HT-29 (cell line): ENCODE measurements around the gene ZNF354C. TPM values are rescaled to one million over a fixed set of nuclear protein-coding genes. Genes with fewer than 3 reads are reported as not detected.

ENCODE experiments used
- DNase-seq: peaks from one replicate; pipeline ENCODE4 v3.0.0-alpha.2; 2015; ENCODE audit warnings: low spot score
- total RNA-seq: library from RNA; depleted of rRNA; stranded (reverse); fragments of >200 nt; shearing (Covaris generic); gene quantifications from 2 replicates; pipeline ENCODE4 v1.2.3, GENCODE V29; 2014

Gene ZNF354C
- total RNA-seq, 1 experiment from 2014 or later: not detected

- no peak for DNase-seq
Observed at GRCh38 chr5:179113945-179114641, 53.9 kb downstream of the ZNF354C start.

DNA sequence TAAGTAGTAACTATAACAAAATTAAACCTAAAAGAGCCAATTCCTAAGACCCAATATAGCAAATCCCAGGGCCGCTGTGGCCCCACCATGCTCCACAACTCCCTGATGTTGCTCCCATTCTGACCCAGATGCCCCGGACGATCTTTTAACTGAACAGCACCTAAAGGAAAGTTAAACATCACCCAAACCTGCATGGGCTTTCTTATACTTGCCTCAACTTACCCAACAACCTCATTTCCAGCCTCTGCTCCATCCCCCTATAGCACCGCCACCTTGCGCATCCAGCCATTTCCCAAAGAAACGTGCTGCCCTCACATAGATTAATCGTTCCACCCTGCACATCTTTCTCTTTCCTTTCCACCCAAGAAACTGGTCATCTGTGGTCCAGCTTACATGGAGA lies 54.6 kb downstream of the ZNF354C start:
- no peak for DNase-seq

DNA sequence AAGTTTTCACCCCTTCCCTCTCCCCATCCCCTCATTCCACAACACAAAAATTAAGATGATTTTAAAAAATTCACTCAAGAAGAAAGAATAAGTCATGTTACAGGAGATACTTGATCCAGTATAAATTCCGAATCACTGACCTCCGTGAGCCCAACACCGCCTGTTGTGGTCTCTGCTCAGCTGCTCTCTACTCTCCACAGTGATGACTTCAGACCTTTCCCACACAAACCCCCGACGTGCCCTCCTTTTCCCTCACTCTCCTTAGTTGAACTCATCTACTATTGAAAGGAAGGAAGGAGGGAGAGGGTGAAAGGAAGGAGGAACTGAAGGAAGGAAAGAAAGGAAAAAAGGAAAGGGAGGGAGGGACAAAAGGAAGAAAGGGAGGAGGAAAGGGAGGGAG lies 55.1 kb downstream of the ZNF354C start:
- DNase-seq: no peak

- no peak for DNase-seq
Observed at GRCh38 chr5:179115845-179116524, 55.8 kb downstream of the ZNF354C start.

- DNase-seq: no peak
Observed at GRCh38 chr5:179118338-179118737, 58.2 kb downstream of the ZNF354C start.

DNA sequence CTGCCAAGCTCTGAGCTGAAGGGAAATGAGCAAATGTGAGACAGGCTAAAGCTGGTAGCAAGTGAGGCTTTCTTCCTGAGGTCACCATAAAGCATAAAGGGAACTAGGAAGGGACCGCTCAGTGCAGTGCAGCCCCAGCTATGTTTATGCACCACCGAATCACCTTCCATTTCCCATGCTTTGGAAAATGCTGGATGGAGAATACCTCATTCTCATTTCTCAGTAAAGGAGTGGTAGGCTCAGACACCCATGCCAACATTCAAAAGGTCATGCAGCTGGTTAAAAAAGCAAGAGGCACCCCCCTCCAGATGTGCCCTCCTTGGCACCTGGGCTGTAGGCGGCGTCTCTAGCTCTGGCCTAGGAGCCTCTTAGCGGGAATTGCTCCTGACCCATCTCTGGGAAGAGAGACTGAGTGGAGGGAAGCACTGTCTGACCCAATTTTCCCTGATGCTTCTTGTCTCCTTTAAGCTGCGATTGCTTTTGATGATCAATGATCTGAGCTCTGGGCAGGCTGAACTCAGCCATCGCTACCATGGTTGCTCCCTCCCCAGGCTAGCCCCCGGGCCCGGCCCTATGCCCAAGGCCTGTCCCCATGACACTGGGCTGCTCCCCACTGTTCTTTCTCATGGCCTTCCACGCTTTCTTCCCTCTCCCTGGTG lies 58.7 kb downstream of the ZNF354C start:
- no peak for DNase-seq

- no peak for DNase-seq
Observed at GRCh38 chr5:179119415-179120170, 59.4 kb downstream of the ZNF354C start.

DNA sequence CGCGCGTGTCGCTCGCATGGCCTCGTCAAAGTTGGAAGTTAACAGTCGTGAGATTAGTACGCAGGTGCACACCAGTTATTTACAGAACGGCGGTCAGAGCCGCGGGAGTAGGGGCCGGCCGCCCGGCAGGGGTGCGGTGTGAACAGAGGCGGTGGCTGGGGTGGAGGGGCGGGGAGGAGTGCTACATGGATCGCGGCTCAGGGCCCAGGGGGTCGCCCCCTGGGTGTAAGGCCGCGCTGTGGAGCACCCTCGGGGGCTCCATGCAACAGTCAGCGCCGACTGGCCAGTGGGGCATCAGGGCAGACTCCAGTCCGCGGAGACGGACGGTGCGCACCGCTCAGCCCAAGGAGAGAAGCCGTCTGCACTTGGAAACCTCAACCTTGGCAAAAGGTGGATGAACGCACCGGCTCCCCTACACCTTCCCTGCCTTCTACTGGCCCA lies 60.3 kb downstream of the ZNF354C start:
- DNase-seq: no peak

GRCh38 chr5:179120951-179121666 lies 60.9 kb downstream of the ZNF354C start:
- no peak for DNase-seq

GRCh38 chr5:179121667-179122111 lies 61.5 kb downstream of the ZNF354C start:
- no peak for DNase-seq

DNA sequence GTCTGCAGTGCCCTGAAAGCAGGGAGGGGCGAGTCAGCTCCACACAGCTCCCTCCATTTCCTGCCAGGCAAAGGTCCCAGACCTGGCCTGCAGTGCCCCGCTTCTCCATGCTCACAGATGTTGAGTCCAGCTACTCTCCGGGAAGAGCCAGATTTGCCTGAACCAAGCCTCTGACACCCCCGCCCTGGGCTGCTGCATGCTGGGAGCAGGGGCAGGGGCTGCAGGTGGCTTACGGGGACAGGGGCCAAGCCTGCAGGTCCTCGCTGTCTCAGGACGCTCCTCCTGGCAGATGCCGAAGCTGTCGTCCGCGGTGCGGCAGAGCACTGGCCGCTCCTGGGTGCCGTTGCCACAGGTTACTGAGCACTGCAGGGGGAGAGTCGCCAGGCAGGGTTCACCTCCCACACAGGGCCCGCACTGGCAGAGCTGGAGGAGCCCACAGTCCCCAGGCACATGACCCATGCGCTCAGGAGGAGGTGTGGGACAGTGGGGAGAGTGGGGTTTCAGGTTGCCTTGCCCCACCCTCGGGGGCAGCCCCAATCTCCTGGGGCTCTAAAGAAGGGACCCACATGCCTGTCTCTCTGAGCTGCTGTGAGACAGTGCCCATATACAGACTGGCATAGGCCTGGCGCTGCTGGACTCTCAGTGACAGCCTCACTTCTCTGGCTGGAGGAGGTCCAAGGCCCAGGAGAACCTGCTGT lies 62.4 kb downstream of the ZNF354C start:
- DNase-seq: no peak

GRCh38 chr5:179123109-179123426 lies 62.9 kb downstream of the ZNF354C start:
- no peak for DNase-seq

- no peak for DNase-seq
Observed at GRCh38 chr5:179123491-179124272, 63.5 kb downstream of the ZNF354C start.

DNA sequence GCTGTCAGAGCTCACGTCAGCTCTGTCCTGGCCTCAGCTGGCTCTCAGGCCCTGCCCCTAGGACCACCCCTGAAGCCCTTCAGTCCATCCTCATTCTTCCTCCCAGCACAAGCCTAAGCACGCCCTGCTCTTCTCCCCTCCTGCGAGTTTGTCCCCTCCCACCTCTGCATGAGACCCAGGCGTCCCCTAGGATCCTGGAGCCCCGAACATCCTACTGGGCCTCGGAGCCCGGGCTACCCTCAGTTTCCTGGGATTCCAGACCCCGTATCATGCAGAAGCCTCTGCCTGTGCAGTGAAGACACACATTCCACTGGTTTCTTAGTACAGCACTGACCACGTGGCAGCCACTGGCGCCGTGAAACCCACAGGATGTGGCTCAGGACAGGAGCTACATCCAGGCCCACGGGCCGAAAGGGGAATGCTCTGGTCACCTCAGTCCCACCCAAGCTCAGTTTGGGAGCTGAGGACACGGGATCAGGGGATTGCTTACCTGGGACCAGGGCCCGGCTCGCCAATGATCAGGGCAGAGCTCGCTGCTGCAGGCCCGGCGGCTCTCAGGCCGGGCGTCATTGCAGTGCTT lies 64.2 kb downstream of the ZNF354C start:
- DNase-seq: no peak

- no peak for DNase-seq
Observed at GRCh38 chr5:179124853-179125788, 64.9 kb downstream of the ZNF354C start.

- DNase-seq: no peak
Observed at GRCh38 chr5:179125789-179126505, 65.8 kb downstream of the ZNF354C start.

- no peak for DNase-seq
Observed at GRCh38 chr5:179126506-179126991, 66.4 kb downstream of the ZNF354C start.
